Neutrophil (primary cell): ENCODE measurements around the gene ADCY10.
A peak's percentile ranks its signal among the peaks of the same experiment; 100 is the strongest.

ENCODE experiments used
- H3K27ac ChIP-seq: fragments of 200-600 bp; sonication (generic); 2 replicates; pipeline ENCODE4 v1.5.1; 2016; ENCODE audit warnings: mild to moderate bottlenecking, moderate library complexity
- H3K27me3 ChIP-seq: fragments of 200-600 bp; sonication (generic); 2 replicates; pipeline ENCODE4 v1.6.0; 2016; ENCODE audit warnings: mild to moderate bottlenecking
- H3K36me3 ChIP-seq: fragments of 200-600 bp; sonication (generic); 2 replicates; pipeline ENCODE4 v1.5.1; 2017
- H3K4me1 ChIP-seq, 2 experiments: fragments of 200-600 bp in 1 of 2; sonication (generic) in 1 of 2; 1 replicate in 1 of 2; 2 replicates in 1 of 2; pipeline versions ENCODE4 v1.5.1 to v1.6.1; 2013 to 2016; ENCODE audit warnings: low read depth in 1 of 2, low read length in 1 of 2, mild to moderate bottlenecking in 1 of 2, moderate library complexity in 1 of 2; ENCODE audit not compliant: control insufficient read depth in 1 of 2, insufficient read depth in 1 of 2
- H3K4me3 ChIP-seq, 2 experiments: fragments of 200-600 bp in 1 of 2; sonication (generic) in 1 of 2; 1 replicate in 1 of 2; 2 replicates in 1 of 2; pipeline ENCODE4 v1.5.1; 2013 to 2016; ENCODE audit warnings: low read depth in 1 of 2, low read length in 1 of 2, mild to moderate bottlenecking in 1 of 2, moderate library complexity in 1 of 2
- H3K9me3 ChIP-seq: fragments of 200-600 bp; sonication (generic); 2 replicates; pipeline ENCODE4 v1.5.1; 2016
- CTCF ChIP-seq: fragments of 200-600 bp; sonication (generic); IDR thresholded peaks from 2 replicates; pipeline ENCODE4 v1.5.1; 2016; ENCODE audit warnings: antibody characterized with exemption

The ADCY10 gene

GRCh38 chr1:167936930-167937708, 23.2 kb upstream of the ADCY10 start, which contains the start of gene MPC2:
MPC2 (minus strand) TSS chr1:167937072; CDS start chr1:167935841, 1,231 bp downstream.
- Histone ChIP-seq H3K4me3 (peak within 1 kb of the TSS; percentile 92 to 96), H3K4me1 (peaks cover 31 to 37% of the 10 kb centered on the region in 2 experiments), H3K9me3 (no peaks in the 10 kb centered on the region), H3K27ac (peak within 1 kb of the TSS; percentile 95), H3K27me3 (no peaks in the 10 kb centered on the region), H3K36me3 (no peaks in the 10 kb centered on the region)
- no peak for TF ChIP-seq CTCF

- peak within 1 kb of the TSS; percentile 95 for H3K27ac ChIP-seq
- no peaks in the 10 kb centered on the region for H3K27me3 ChIP-seq
- peaks cover 31 to 37% of the 10 kb centered on the region in 2 experiments for H3K4me1 ChIP-seq
- H3K4me3 ChIP-seq: peak within 1 kb of the TSS; percentile 92 to 96
- peak; percentile 65 for TF ChIP-seq CTCF
- no peaks in the 10 kb centered on the region for H3K36me3 ChIP-seq
- no peaks in the 10 kb centered on the region for H3K9me3 ChIP-seq
Measured at GRCh38 chr1:167936068-167936929, 22.4 kb upstream of the ADCY10 start, which contains the start of gene DCAF6. DCAF6 (plus strand) TSS chr1:167936683; CDS start chr1:167936912, 229 bp downstream.

GRCh38 chr1:167935216-167936067, 21.5 kb upstream of the ADCY10 start:
- Histone ChIP-seq H3K9me3 (no peaks in the 10 kb centered on the region), H3K27ac (peak overlapping the region; percentile 95), H3K4me3 (peak overlapping the region; percentile 92 to 96), H3K4me1 (peaks cover 31 to 37% of the 10 kb centered on the region in 2 experiments), H3K27me3 (no peaks in the 10 kb centered on the region), H3K36me3 (no peaks in the 10 kb centered on the region)
- TF ChIP-seq CTCF: no peak

GRCh38 chr1:167934426-167935215, 20.7 kb upstream of the ADCY10 start:
- no peaks in the 10 kb centered on the region for H3K9me3 ChIP-seq
- H3K27me3 ChIP-seq: no peaks in the 10 kb centered on the region
- H3K4me1 ChIP-seq: peaks cover 31 to 37% of the 10 kb centered on the region in 2 experiments
- H3K36me3 ChIP-seq: no peaks in the 10 kb centered on the region
- peak overlapping the region; percentile 95 for H3K27ac ChIP-seq
- peak overlapping the region; percentile 92 to 96 for H3K4me3 ChIP-seq
- no peak for TF ChIP-seq CTCF
